H1 (cell line): ENCODE results near the gene PDZRN3. TPM values are rescaled to one million over a fixed set of nuclear protein-coding genes. Genes with fewer than 3 reads are reported as not detected.

Source experiments
- BACH1 ChIP-seq: IDR thresholded peaks from 2 replicates; pipeline ENCODE4 v1.6.1; 2012; ENCODE audit warnings: low read length, improper control_type of control experiment
- BCL11A ChIP-seq, 2 experiments: IDR thresholded peaks; one replicate each; pipeline ENCODE4 v1.6.1; 2011; ENCODE audit warnings: low read depth in 2 of 2, low read length in 2 of 2, mild to moderate bottlenecking in 2 of 2
- CHD2 ChIP-seq: IDR thresholded peaks from 2 replicates; pipeline ENCODE4 v1.6.1; 2012; ENCODE audit warnings: low read length, improper control_type of control experiment
- KDM5A ChIP-seq: fragments of 200-600 bp; IDR thresholded peaks from 2 replicates; pipeline ENCODE4 v1.7.1; 2012; ENCODE audit warnings: mild to moderate bottlenecking, low read length, inconsistent platforms, mixed read lengths
- RBBP5 ChIP-seq: IDR thresholded peaks from 2 replicates; pipeline ENCODE4 v1.7.1; 2012; ENCODE audit warnings: low read depth, mild to moderate bottlenecking, inconsistent platforms, low read length, moderate library complexity, borderline replicate concordance
- SIN3A ChIP-seq, 2 experiments: IDR thresholded peaks in 1 of 2; conservative IDR thresholded peaks in 1 of 2; 2 replicates each; pipeline ENCODE4 v1.6.1; 2011 to 2012; ENCODE audit warnings: low read length in 2 of 2, improper control_type of control experiment in 1 of 2, low read depth in 1 of 2, mild to moderate bottlenecking in 1 of 2
- TCF12 ChIP-seq: IDR thresholded peaks from 2 replicates; pipeline ENCODE4 v1.6.1; 2011; ENCODE audit warnings: low read depth, mild to moderate bottlenecking, low read length
- YY1 ChIP-seq: IDR thresholded peaks from 2 replicates; pipeline ENCODE4 v1.6.1; 2011; ENCODE audit warnings: low read depth, mild to moderate bottlenecking, low read length
- polyA plus RNA-seq, 7 experiments: library from polyadenylated mRNA; depleted of rRNA in 3 of 7; stranded (reverse) in 5 of 7; unstranded in 2 of 7; fragments of >200 nt in 5 of 7; fragments of 200-250 nt in 2 of 7; gene quantifications; 1 replicate in 5 of 7; 2 replicates in 1 of 7; 4 replicates in 1 of 7; pipeline versions ENCODE4 v1.2.1 to v1.2.3, GENCODE V29; 2011 to 2013; ENCODE audit warnings: missing spikeins in 2 of 7, mixed read lengths in 2 of 7
- total RNA-seq: library from RNA; stranded (reverse); fragmentation: NEBNext Ultra II Directional; extraction: Animal tissue kit (Norgen Biotek cat#: 25700); gene quantifications from 2 replicates; pipeline ENCODE4 v1.2.1, GENCODE V29; 2021
- TF ChIP-seq, protein P1 (sequence below): IDR thresholded peaks from 2 replicates; pipeline ENCODE4 v1.6.1; 2012; ENCODE audit warnings: inconsistent platforms

PDZRN3 gene
- total and polyA plus RNA-seq, 2 of the 8 experiments (the other 6 are each of a cell fraction or from before 2014, with no cell fraction given): 4.2 to 20.5 TPM

GRCh38 chr3:73490453-73491286, 134.1 kb downstream of the PDZRN3 start (continued):
- TF ChIP-seq BCL11A (IDR thresholded peaks at IDR 0.05; ENCODE audit: low read depth in 2 of 2, low read length in 2 of 2): no peak
- TF ChIP-seq KDM5A: no peak
- peak; percentile 77 to 93; a peak in 3 of 4 replicates for TF ChIP-seq SIN3A (conservative IDR thresholded peaks at IDR 0.05 in 1 of 2, IDR thresholded peaks at IDR 0.05 in 1 of 2; ENCODE audit: low read depth in 1 of 2, low read length in 2 of 2)
- TF ChIP-seq, protein P1, sequence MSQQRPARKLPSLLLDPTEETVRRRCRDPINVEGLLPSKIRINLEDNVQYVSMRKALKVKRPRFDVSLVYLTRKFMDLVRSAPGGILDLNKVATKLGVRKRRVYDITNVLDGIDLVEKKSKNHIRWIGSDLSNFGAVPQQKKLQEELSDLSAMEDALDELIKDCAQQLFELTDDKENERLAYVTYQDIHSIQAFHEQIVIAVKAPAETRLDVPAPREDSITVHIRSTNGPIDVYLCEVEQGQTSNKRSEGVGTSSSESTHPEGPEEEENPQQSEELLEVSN: no peak
- TF ChIP-seq CHD2: no peak
- peak; percentile 58; the same call in 1 of the 2 replicates for TF ChIP-seq YY1
- TF ChIP-seq RBBP5: no peak
- TF ChIP-seq BACH1: no peak
- TF ChIP-seq TCF12: peak; percentile 81; the same call in 1 of the 2 replicates
